WTC11 (cell line): ENCODE measurements around the gene ATG7. TPM values are rescaled to one million over a fixed set of nuclear protein-coding genes. Genes with fewer than 3 reads are reported as not detected.

Experiments used
- ATAC-seq: fragments of 200-7000 bp; cut with Tn5 transposase; 2 replicates; pipeline ENCODE4 v1.10.0; 2021; ENCODE audit warnings: mild to moderate bottlenecking, moderate library complexity
- CTCF ChIA-PET: fragments of 300-600 bp; sonication (Branson Sonifier 250); formaldehyde crosslinking; loops from one replicate; lab custom pipeline; 2021; ENCODE audit warnings: antibody characterized with exemption; lab: Charles Lee
- POLR2A ChIA-PET: fragments of 350-600 bp; sonication (Branson Sonifier 250); formaldehyde crosslinking; loops from one replicate; lab custom pipeline; 2021; ENCODE audit warnings: antibody characterized with exemption; lab: Charles Lee
- DNase-seq: peaks from one replicate; pipeline ENCODE4 v3.0.0; 2021; ENCODE audit warnings: low spot score
- H3K27ac Mint-ChIP-seq: 2 replicates; pipeline ENCODE4 v1.8.0; 2021; ENCODE audit warnings: mixed read lengths
- H3K27me3 Mint-ChIP-seq: 2 replicates; pipeline ENCODE4 v1.8.0; 2021; ENCODE audit warnings: low read depth, mild to moderate bottlenecking, moderate library complexity, mixed read lengths
- H3K36me3 Mint-ChIP-seq: 2 replicates; pipeline ENCODE4 v1.8.0; 2021; ENCODE audit warnings: mixed read lengths
- H3K4me1 Mint-ChIP-seq: 2 replicates; pipeline ENCODE4 v1.8.0; 2022; ENCODE audit warnings: mixed read lengths
- H3K4me3 Mint-ChIP-seq: 2 replicates; pipeline ENCODE4 v1.8.0; 2021; ENCODE audit warnings: mild to moderate bottlenecking, moderate library complexity, mixed read lengths
- H3K9me3 Mint-ChIP-seq: 2 replicates; pipeline ENCODE4 v1.8.0; 2021; ENCODE audit warnings: mixed read lengths
- CREM ChIP-seq: sonication (generic); formaldehyde crosslinking; IDR thresholded peaks from 2 replicates; pipeline ENCODE4 v1.8.1; 2022; ENCODE audit warnings: mild to moderate bottlenecking, missing genetic modification reagents, moderate library complexity
- ESRRA ChIP-seq: sonication (generic); formaldehyde crosslinking; IDR thresholded peaks from 2 replicates; pipeline ENCODE4 v1.8.1; 2022; ENCODE audit warnings: mild to moderate bottlenecking, missing genetic modification reagents, borderline replicate concordance
- FOXJ3 ChIP-seq: sonication (generic); formaldehyde crosslinking; IDR thresholded peaks from 2 replicates; pipeline ENCODE4 v1.9.0; 2021; ENCODE audit warnings: missing genetic modification reagents, mild to moderate bottlenecking, borderline replicate concordance
- GRHL2 ChIP-seq: fragments of 250-450 bp; sonication (Bioruptor Pico); IDR thresholded peaks from 2 replicates; pipeline ENCODE4 v1.8.0; 2022; ENCODE audit warnings: mild to moderate bottlenecking, moderate library complexity; ENCODE audit not compliant: insufficient replicate concordance, severe bottlenecking
- GTF2I ChIP-seq: fragments of 250-450 bp; sonication (Bioruptor Pico); conservative IDR thresholded peaks from 2 replicates; pipeline ENCODE4 v1.4.0; 2021; ENCODE audit warnings: mild to moderate bottlenecking
- HMGA2 ChIP-seq: fragments of 250-450 bp; sonication (Bioruptor Pico); IDR thresholded peaks from 2 replicates; pipeline ENCODE4 v1.4.0; 2021; ENCODE audit warnings: mild to moderate bottlenecking, moderate library complexity
- NR2C2 ChIP-seq: sonication (generic); formaldehyde crosslinking; IDR thresholded peaks from 2 replicates; pipeline ENCODE4 v1.8.0; 2022; ENCODE audit warnings: mild to moderate bottlenecking, missing genetic modification reagents
- PRDM15 ChIP-seq: sonication (generic); formaldehyde crosslinking; IDR thresholded peaks from 2 replicates; pipeline ENCODE4 v1.8.0; 2022; ENCODE audit warnings: missing genetic modification reagents
- RORB ChIP-seq: fragments of 250-450 bp; sonication (Bioruptor Pico); IDR thresholded peaks from 2 replicates; pipeline ENCODE4 v1.9.0; 2021; ENCODE audit warnings: mild to moderate bottlenecking
- STAT6 ChIP-seq: sonication (generic); formaldehyde crosslinking; conservative IDR thresholded peaks from 2 replicates; pipeline ENCODE4 v1.8.1; 2023; ENCODE audit warnings: mild to moderate bottlenecking, low read depth, missing genetic modification reagents, moderate library complexity
- ZNF219 ChIP-seq: sonication (generic); formaldehyde crosslinking; IDR thresholded peaks from 2 replicates; pipeline ENCODE4 v1.8.0; 2023; ENCODE audit warnings: missing genetic modification reagents, mild to moderate bottlenecking, borderline replicate concordance
- ZNF512 ChIP-seq: sonication (generic); formaldehyde crosslinking; IDR thresholded peaks from 2 replicates; pipeline ENCODE4 v1.8.1; 2022; ENCODE audit warnings: missing genetic modification reagents, borderline replicate concordance
- total RNA-seq: library from RNA; stranded (reverse); gene quantifications from 3 replicates; pipeline ENCODE4 v1.2.3, GENCODE V29; 2021
- TF ChIP-seq, protein P1 (sequence below): sonication (generic); formaldehyde crosslinking; IDR thresholded peaks from 2 replicates; pipeline ENCODE4 v1.8.1; 2022; ENCODE audit warnings: low read depth, missing genetic modification reagents, borderline replicate concordance
- TF ChIP-seq, protein P2 (sequence below): fragments of 200-600 bp; IDR thresholded peaks from 2 replicates; pipeline ENCODE4 v1.8.0; 2022; ENCODE audit warnings: antibody characterized with exemption
- TF ChIP-seq, protein P3 (sequence below): fragments of 250-450 bp; sonication (Bioruptor Pico); IDR thresholded peaks from 2 replicates; pipeline ENCODE4 v1.9.0; 2021; ENCODE audit warnings: mild to moderate bottlenecking
- TF ChIP-seq, protein P4 (sequence below): sonication (generic); formaldehyde crosslinking; IDR thresholded peaks from 2 replicates; pipeline ENCODE4 v1.8.1; 2023; ENCODE audit warnings: mild to moderate bottlenecking, missing genetic modification reagents, borderline replicate concordance

The ATG7 gene
- total RNA-seq, 1 experiment from 2014 or later: 17.5 TPM

DNA sequence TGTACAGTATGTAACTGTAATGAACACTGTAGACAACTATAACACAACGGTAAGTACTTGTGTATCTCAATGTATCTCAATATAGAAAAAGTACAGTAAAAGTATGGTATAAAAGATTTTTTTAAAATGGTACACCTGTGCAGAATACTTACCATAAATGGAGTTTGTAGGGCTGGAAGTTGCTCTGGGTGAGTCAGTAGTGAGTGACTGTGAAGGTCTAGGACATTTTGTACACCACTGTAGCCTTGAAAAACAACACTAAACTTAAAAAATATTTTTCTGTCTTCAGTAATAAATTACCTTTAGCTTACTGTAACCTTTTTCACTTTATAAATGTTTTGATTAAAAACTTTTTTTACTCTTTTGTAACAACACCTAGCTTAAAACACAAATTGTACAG, 142.9 kb downstream of the ATG7 start:
- no peak for DNase-seq
- TF ChIP-seq ZNF219: no peak
- no peak for TF ChIP-seq ESRRA (CRISPR knock-in tag)
- TF ChIP-seq RORB (CRISPR knock-in tag): no peak
- TF ChIP-seq, protein P1, sequence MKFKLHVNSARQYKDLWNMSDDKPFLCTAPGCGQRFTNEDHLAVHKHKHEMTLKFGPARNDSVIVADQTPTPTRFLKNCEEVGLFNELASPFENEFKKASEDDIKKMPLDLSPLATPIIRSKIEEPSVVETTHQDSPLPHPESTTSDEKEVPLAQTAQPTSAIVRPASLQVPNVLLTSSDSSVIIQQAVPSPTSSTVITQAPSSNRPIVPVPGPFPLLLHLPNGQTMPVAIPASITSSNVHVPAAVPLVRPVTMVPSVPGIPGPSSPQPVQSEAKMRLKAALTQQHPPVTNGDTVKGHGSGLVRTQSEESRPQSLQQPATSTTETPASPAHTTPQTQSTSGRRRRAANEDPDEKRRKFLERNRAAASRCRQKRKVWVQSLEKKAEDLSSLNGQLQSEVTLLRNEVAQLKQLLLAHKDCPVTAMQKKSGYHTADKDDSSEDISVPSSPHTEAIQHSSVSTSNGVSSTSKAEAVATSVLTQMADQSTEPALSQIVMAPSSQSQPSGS (CRISPR knock-in tag): no peak
- TF ChIP-seq GTF2I: no peak
- TF ChIP-seq STAT6 (CRISPR knock-in tag): no peak
- TF ChIP-seq HMGA2 (CRISPR knock-in tag): no peak
- TF ChIP-seq, protein P2, sequence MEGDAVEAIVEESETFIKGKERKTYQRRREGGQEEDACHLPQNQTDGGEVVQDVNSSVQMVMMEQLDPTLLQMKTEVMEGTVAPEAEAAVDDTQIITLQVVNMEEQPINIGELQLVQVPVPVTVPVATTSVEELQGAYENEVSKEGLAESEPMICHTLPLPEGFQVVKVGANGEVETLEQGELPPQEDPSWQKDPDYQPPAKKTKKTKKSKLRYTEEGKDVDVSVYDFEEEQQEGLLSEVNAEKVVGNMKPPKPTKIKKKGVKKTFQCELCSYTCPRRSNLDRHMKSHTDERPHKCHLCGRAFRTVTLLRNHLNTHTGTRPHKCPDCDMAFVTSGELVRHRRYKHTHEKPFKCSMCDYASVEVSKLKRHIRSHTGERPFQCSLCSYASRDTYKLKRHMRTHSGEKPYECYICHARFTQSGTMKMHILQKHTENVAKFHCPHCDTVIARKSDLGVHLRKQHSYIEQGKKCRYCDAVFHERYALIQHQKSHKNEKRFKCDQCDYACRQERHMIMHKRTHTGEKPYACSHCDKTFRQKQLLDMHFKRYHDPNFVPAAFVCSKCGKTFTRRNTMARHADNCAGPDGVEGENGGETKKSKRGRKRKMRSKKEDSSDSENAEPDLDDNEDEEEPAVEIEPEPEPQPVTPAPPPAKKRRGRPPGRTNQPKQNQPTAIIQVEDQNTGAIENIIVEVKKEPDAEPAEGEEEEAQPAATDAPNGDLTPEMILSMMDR: no peak
- TF ChIP-seq, protein P3, sequence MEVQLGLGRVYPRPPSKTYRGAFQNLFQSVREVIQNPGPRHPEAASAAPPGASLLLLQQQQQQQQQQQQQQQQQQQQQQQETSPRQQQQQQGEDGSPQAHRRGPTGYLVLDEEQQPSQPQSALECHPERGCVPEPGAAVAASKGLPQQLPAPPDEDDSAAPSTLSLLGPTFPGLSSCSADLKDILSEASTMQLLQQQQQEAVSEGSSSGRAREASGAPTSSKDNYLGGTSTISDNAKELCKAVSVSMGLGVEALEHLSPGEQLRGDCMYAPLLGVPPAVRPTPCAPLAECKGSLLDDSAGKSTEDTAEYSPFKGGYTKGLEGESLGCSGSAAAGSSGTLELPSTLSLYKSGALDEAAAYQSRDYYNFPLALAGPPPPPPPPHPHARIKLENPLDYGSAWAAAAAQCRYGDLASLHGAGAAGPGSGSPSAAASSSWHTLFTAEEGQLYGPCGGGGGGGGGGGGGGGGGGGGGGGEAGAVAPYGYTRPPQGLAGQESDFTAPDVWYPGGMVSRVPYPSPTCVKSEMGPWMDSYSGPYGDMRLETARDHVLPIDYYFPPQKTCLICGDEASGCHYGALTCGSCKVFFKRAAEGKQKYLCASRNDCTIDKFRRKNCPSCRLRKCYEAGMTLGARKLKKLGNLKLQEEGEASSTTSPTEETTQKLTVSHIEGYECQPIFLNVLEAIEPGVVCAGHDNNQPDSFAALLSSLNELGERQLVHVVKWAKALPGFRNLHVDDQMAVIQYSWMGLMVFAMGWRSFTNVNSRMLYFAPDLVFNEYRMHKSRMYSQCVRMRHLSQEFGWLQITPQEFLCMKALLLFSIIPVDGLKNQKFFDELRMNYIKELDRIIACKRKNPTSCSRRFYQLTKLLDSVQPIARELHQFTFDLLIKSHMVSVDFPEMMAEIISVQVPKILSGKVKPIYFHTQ: no peak
- no peak for TF ChIP-seq CREM
- TF ChIP-seq ZNF512 (CRISPR knock-in tag): no peak
- TF ChIP-seq, all 79 proteins: peak for 0
- H3K9me3 Mint-ChIP-seq: peaks cover 13% of the 10 kb centered on the region
- CTCF ChIA-PET: no interaction called here
- no peak overlapping the region for H3K4me3 Mint-ChIP-seq
- H3K27me3 Mint-ChIP-seq: no peaks in the 10 kb centered on the region
- peaks cover 2% of the 10 kb centered on the region; the same call in 1 of the 2 replicates for H3K4me1 Mint-ChIP-seq
- ATAC-seq: no peak
- POLR2A ChIA-PET: no interaction called here
- H3K27ac Mint-ChIP-seq: no peak overlapping the region
- peaks cover 7% of the 10 kb centered on the region for H3K36me3 Mint-ChIP-seq

GRCh38 chr3:11420066-11420465, 147.9 kb downstream of the ATG7 start:
- peaks cover 7% of the 10 kb centered on the region for H3K4me1 Mint-ChIP-seq
- H3K36me3 Mint-ChIP-seq: no peaks in the 10 kb centered on the region
- CTCF ChIA-PET: no interaction called here
- no peak overlapping the region for H3K27ac Mint-ChIP-seq
- DNase-seq: no peak
- no peaks in the 10 kb centered on the region for H3K27me3 Mint-ChIP-seq
- POLR2A ChIA-PET: no interaction called here
- H3K9me3 Mint-ChIP-seq: no peaks in the 10 kb centered on the region
- ATAC-seq: no peak
- no peak overlapping the region for H3K4me3 Mint-ChIP-seq
- no peak for TF ChIP-seq NR2C2 (CRISPR knock-in tag)
- TF ChIP-seq HMGA2 (CRISPR knock-in tag): no peak
- TF ChIP-seq FOXJ3: no peak
- TF ChIP-seq PRDM15 (CRISPR knock-in tag): no peak
- TF ChIP-seq, protein P4, sequence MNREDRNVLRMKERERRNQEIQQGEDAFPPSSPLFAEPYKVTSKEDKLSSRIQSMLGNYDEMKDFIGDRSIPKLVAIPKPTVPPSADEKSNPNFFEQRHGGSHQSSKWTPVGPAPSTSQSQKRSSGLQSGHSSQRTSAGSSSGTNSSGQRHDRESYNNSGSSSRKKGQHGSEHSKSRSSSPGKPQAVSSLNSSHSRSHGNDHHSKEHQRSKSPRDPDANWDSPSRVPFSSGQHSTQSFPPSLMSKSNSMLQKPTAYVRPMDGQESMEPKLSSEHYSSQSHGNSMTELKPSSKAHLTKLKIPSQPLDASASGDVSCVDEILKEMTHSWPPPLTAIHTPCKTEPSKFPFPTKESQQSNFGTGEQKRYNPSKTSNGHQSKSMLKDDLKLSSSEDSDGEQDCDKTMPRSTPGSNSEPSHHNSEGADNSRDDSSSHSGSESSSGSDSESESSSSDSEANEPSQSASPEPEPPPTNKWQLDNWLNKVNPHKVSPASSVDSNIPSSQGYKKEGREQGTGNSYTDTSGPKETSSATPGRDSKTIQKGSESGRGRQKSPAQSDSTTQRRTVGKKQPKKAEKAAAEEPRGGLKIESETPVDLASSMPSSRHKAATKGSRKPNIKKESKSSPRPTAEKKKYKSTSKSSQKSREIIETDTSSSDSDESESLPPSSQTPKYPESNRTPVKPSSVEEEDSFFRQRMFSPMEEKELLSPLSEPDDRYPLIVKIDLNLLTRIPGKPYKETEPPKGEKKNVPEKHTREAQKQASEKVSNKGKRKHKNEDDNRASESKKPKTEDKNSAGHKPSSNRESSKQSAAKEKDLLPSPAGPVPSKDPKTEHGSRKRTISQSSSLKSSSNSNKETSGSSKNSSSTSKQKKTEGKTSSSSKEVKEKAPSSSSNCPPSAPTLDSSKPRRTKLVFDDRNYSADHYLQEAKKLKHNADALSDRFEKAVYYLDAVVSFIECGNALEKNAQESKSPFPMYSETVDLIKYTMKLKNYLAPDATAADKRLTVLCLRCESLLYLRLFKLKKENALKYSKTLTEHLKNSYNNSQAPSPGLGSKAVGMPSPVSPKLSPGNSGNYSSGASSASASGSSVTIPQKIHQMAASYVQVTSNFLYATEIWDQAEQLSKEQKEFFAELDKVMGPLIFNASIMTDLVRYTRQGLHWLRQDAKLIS (CRISPR knock-in tag): no peak
- TF ChIP-seq GRHL2 (CRISPR knock-in tag): no peak
